Activated T-helper 9 cell treated with anti-CD3 and anti-CD28 coated beads, Interleukin-2, amount 50 U/mL, for 16 hours (primary cell): ENCODE results near the gene TMEFF1.

ENCODE experiments used
- DNase-seq: peaks from one replicate; pipeline ENCODE4 v3.0.0-alpha.2; 2020; ENCODE audit warnings: low read depth

The TMEFF1 gene

GRCh38 chr9:100447041-100447440, 25.9 kb upstream of the TMEFF1 start:
- no peak for DNase-seq

GRCh38 chr9:100448266-100448665, 24.7 kb upstream of the TMEFF1 start:
- no peak for DNase-seq

- DNase-seq: no peak
Measured at GRCh38 chr9:100449420-100449819, 23.5 kb upstream of the TMEFF1 start.

- no peak for DNase-seq
Measured at GRCh38 chr9:100452894-100453293, 20.1 kb upstream of the TMEFF1 start.

GRCh38 chr9:100455470-100455869, 17.5 kb upstream of the TMEFF1 start:
- no peak for DNase-seq

GRCh38 chr9:100457517-100457916, 15.4 kb upstream of the TMEFF1 start:
- no peak for DNase-seq

- no peak for DNase-seq
Measured at GRCh38 chr9:100459963-100460362, 13.0 kb upstream of the TMEFF1 start.

GRCh38 chr9:100465274-100465673, 7.7 kb upstream of the TMEFF1 start:
- no peak for DNase-seq

- no peak for DNase-seq
Measured at GRCh38 chr9:100465761-100466160, 7.2 kb upstream of the TMEFF1 start.

GRCh38 chr9:100466171-100466828, 6.6 kb upstream of the TMEFF1 start:
- no peak for DNase-seq

- no peak for DNase-seq
Measured at GRCh38 chr9:100466829-100467221, 6.1 kb upstream of the TMEFF1 start.

GRCh38 chr9:100468041-100468440, 4.9 kb upstream of the TMEFF1 start:
- DNase-seq: no peak

GRCh38 chr9:100472268-100472667, 681 bp upstream of the TMEFF1 start:
- no peak for DNase-seq

- DNase-seq: peak; percentile 1
Measured at GRCh38 chr9:100473276-100474081, 530 bp downstream of the TMEFF1 start.

- no peak for DNase-seq
Measured at GRCh38 chr9:100474082-100474923, 1.4 kb downstream of the TMEFF1 start.

- DNase-seq: no peak
Measured at GRCh38 chr9:100474924-100475276, 2.0 kb downstream of the TMEFF1 start.

GRCh38 chr9:100477241-100477640, 4.3 kb downstream of the TMEFF1 start:
- DNase-seq: no peak

GRCh38 chr9:100478192-100478591, 5.2 kb downstream of the TMEFF1 start:
- no peak for DNase-seq

- DNase-seq: no peak
Measured at GRCh38 chr9:100479820-100480219, 6.9 kb downstream of the TMEFF1 start.

- no peak for DNase-seq
Measured at GRCh38 chr9:100485196-100485595, 12.2 kb downstream of the TMEFF1 start.

GRCh38 chr9:100486479-100487176, 13.7 kb downstream of the TMEFF1 start:
- DNase-seq: no peak

- no peak for DNase-seq
Measured at GRCh38 chr9:100488177-100488576, 15.2 kb downstream of the TMEFF1 start.
